ENCODE measurements around the gene PUM1.
"Not testable (repeated sequence)": the region's sequence is repeated elsewhere in the genome, so short reads cannot be mapped to it uniquely, and the experiment has no call there.

DNA sequence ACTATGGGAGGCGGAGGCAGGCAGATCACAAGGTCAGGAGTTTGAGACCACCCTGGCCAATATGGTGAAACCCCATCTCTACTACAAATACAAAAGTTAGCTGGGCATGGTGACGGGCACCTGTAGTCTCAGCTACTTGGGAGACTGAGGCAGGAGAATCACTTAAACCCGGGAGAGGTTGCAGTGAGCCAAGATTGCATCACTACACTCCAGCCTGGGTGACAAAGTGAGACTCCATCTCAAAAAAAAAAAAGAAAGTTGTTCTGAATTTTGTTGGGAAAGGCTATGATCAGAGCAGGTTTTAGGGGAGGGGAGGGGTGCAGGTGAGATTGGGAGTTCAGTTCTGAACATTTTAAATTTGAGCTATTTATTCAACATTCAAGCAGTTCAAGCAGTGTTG is 22.6 kb upstream of the PUM1 start:
- TF ChIP-seq, protein P1, sequence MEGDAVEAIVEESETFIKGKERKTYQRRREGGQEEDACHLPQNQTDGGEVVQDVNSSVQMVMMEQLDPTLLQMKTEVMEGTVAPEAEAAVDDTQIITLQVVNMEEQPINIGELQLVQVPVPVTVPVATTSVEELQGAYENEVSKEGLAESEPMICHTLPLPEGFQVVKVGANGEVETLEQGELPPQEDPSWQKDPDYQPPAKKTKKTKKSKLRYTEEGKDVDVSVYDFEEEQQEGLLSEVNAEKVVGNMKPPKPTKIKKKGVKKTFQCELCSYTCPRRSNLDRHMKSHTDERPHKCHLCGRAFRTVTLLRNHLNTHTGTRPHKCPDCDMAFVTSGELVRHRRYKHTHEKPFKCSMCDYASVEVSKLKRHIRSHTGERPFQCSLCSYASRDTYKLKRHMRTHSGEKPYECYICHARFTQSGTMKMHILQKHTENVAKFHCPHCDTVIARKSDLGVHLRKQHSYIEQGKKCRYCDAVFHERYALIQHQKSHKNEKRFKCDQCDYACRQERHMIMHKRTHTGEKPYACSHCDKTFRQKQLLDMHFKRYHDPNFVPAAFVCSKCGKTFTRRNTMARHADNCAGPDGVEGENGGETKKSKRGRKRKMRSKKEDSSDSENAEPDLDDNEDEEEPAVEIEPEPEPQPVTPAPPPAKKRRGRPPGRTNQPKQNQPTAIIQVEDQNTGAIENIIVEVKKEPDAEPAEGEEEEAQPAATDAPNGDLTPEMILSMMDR (IDR thresholded peaks at IDR 0.05; ENCODE audit: insufficient read depth, low read depth, low read length) = not testable (repeated sequence)
- not testable (repeated sequence) for TF ChIP-seq EZH2 (IDR thresholded peaks at IDR 0.05; ENCODE audit: insufficient read depth, low read length)

Measured in astrocyte (in vitro differentiated cells and primary cell).